Measurements from ENCODE around the gene MTMR11. TPM values are rescaled to one million over a fixed set of nuclear protein-coding genes. Genes with fewer than 3 reads are reported as not detected.

Gene MTMR11
- total and polyA plus RNA-seq, 9 of the 15 experiments (the other 6 are each of a cell fraction or from before 2014, with no cell fraction given) = 0.09 to 1.6 (median 0.51) TPM

DNA sequence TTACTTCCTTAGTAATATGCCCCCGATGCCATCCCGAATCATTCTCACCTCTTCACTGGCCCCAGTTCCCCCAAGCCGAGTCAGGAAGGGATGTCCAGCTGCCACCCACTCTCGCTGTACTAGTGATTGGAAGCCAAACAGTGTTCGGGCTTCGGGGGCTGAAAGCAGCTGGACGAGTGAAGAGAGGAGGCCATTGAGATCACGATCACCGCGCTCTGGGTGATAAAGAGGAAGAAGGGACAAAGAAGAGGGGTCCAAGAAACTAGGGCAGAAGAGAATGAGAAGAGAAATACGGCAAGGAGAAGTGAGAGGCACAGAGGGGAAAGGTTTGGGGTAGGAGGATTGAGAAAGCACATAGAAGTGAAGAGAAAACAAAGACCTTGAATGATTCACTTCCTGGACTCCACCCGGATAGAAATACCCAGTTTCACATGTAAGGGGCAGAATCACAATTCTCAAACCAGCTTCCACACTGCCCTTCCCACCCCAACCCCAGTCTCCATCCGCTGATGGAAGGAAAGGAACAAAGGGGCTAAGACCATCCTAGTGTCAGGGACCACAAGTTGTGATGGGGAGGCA, 5.4 kb downstream of the MTMR11 start (continued):
- TF ChIP-seq NELFE (IDR thresholded peaks at IDR 0.05; ENCODE audit: insufficient read depth, insufficient read length) (no peak), ARHGAP35 (IDR thresholded peaks at IDR 0.05; ENCODE audit: partially characterized antibody) (no peak)

- H3K79me2 ChIP-seq (ENCODE audit: control insufficient read depth, insufficient read depth, low read length) = peaks cover 33% of the 10 kb centered on the region
- WGBS (ENCODE audit: insufficient coverage, low coverage, missing lambda C conversion rate) = 47% methylated on average over 2 of the region's 2 CpGs
- no peak overlapping the region for H3K4me3 ChIP-seq
- DNase-seq (ENCODE audit: extremely low read depth in 1 of 4, low spot score in 3 of 4) (no peak), FAIRE-seq (no peak), ATAC-seq (no peak)
- peaks cover 22 to 23% of the 10 kb centered on the region in 2 experiments for H3K4me1 ChIP-seq (replicated peaks in 1 of 2; ENCODE audit: control insufficient read depth in 2 of 2, insufficient read depth in 2 of 2, low read length in 2 of 2)
- no TSS peak for BruUV-seq (replicated peaks)
- TF ChIP-seq, protein P1, sequence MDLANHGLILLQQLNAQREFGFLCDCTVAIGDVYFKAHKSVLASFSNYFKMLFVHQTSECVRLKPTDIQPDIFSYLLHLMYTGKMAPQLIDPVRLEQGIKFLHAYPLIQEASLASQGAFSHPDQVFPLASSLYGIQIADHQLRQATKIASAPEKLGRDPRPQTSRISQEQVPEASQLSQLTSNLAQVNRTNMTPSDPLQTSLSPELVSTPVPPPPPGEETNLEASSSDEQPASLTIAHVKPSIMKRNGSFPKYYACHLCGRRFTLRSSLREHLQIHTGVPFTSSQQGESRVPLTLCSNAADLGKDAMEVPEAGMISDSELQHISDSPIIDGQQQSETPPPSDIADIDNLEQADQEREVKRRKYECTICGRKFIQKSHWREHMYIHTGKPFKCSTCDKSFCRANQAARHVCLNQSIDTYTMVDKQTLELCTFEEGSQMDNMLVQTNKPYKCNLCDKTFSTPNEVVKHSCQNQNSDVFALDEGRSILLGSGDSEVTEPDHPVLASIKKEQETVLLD (IDR thresholded peaks at IDR 0.05) = no peak
- no peak for TF ChIP-seq SMAD2 (IDR thresholded peaks at IDR 0.05; ENCODE audit: low read depth, low read length)
- no peak for TF ChIP-seq ZNF695 (CRISPR knock-in tag; IDR thresholded peaks at IDR 0.05)
- TF ChIP-seq ZNF512 (tag; IDR thresholded peaks at IDR 0.05) = no peak
- TF ChIP-seq EGR1 (conservative IDR thresholded peaks at IDR 0.05) = peak; percentile 55
- TF ChIP-seq HMBOX1 (IDR thresholded peaks at IDR 0.05) = peak; percentile 24; the same call in 1 of the 2 replicates
- H3K36me3 ChIP-seq (ENCODE audit: control insufficient read depth, insufficient read depth, low read length) = peaks cover 20% of the 10 kb centered on the region
- no peak overlapping the region for H3K4me2 ChIP-seq (ENCODE audit: insufficient read depth, low read length)
- peak overlapping the region; percentile 82; the same call in 1 of the 2 replicates for H2AFZ ChIP-seq (ENCODE audit: low read depth, low read length)
- H3K9ac ChIP-seq (ENCODE audit: insufficient read depth in 1 of 2, low read depth in 2 of 2, low read length in 2 of 2) = peak overlapping the region in 1 of 2 experiments; percentile 42; a peak in 1 of 4 replicates
- no peak overlapping the region for H3K27ac ChIP-seq (ENCODE audit: extremely low read depth, low read depth, low read length)
- intact Hi-C loops (cut with micrococcal nuclease) = no loop called here
- in situ Hi-C loops (cut with MboI) = no loop called here
- no peaks in the 10 kb centered on the region for H3K27me3 ChIP-seq (ENCODE audit: control insufficient read depth in 2 of 2, insufficient read depth in 2 of 2, low read length in 2 of 2)
- H3K9me3 ChIP-seq (replicated peaks; ENCODE audit: control insufficient read depth, insufficient read depth, low read depth, low read length) = no peaks in the 10 kb centered on the region
- ChIA-PET POLR2A (interaction anchor here (2.8 to 3.5 kb wide), 2 partner anchors 8 to 43 kb away, joined by 22 to 28 read pairs; a partner anchor contains a TSS), CTCF (ENCODE audit: low intra/inter-chr PET ratio) (no interaction called here)
- H3K9me1 ChIP-seq (ENCODE audit: control insufficient read depth, insufficient read depth, low read length) = no peaks in the 10 kb centered on the region
- H4K20me1 ChIP-seq (replicated peaks; ENCODE audit: control insufficient read depth, insufficient read depth, low read length) = no peaks in the 10 kb centered on the region
Observed at GRCh38 chr1:149929856-149930255, 6.8 kb downstream of the MTMR11 start.

All from K562 (cell line).